Measurements from ENCODE around the gene YARS1. TPM values are rescaled to one million over a fixed set of nuclear protein-coding genes. Genes with fewer than 3 reads are reported as not detected.

The YARS1 gene
- polyA plus RNA-seq, 1 donor (not counting 4 experiments of a cell fraction or from before 2014, with no cell fraction given), result 68.4 TPM

GRCh38 chr1:32771561-32772280, 45.4 kb downstream of the YARS1 start:
- no peak for FAIRE-seq
- no peak for DNase-seq (ENCODE audit: low read depth, low spot score)
- Histone ChIP-seq H3K9me1 (ENCODE audit: control insufficient read depth, extremely low read depth, insufficient read depth, low read length) (no peaks in the 10 kb centered on the region), H3K36me3 (ENCODE audit: control insufficient read depth in 2 of 2, extremely low read depth in 1 of 2, insufficient read depth in 2 of 2, low read length in 2 of 2) (peaks cover 28 to 42% of the 10 kb centered on the region in 2 experiments), H3K9ac (ENCODE audit: control insufficient read depth, extremely low read depth, insufficient read depth, low read length) (no peak overlapping the region), H3K79me2 (ENCODE audit: control insufficient read depth, insufficient read depth, low read length) (peaks cover 10% of the 10 kb centered on the region), H3K4me2 (ENCODE audit: control insufficient read depth, extremely low read depth, insufficient read depth, low read depth, low read length) (no peak overlapping the region), H3K9me3 (ENCODE audit: control insufficient read depth, low read depth, low read length) (no peaks in the 10 kb centered on the region), H4K20me1 (ENCODE audit: control insufficient read depth, extremely low read depth, insufficient read depth, low read length) (peaks cover 10% of the 10 kb centered on the region), H2AFZ (ENCODE audit: control insufficient read depth, low read length) (no peak overlapping the region), H3K27ac (ENCODE audit: control insufficient read depth, insufficient read depth, low read length) (no peak overlapping the region), H3K4me3 (ENCODE audit: control insufficient read depth in 2 of 3, extremely low read depth in 1 of 3, insufficient read depth in 2 of 3, low read depth in 1 of 3, low read length in 3 of 3) (no peak overlapping the region), H3K4me1 (ENCODE audit: control insufficient read depth, extremely low read depth, insufficient read depth, low read length) (peaks cover 44% of the 10 kb centered on the region), H3K27me3 (ENCODE audit: control insufficient read depth, extremely low read depth, insufficient read depth, low read length) (no peaks in the 10 kb centered on the region)
- dilution Hi-C loops (cut with MboI; ENCODE audit: extremely low pct_ligation_motif_present, low sequenced_read_pairs), result no loop called here
- no peak for TF ChIP-seq EZH2 (IDR thresholded peaks at IDR 0.05; ENCODE audit: low read length)
- no peak for TF ChIP-seq CTCF (optimal IDR thresholded peaks at IDR 0.05 in 1 of 3, IDR thresholded peaks at IDR 0.05 in 1 of 3, conservative IDR thresholded peaks at IDR 0.05 in 1 of 3; ENCODE audit: extremely low read depth in 1 of 3, insufficient read depth in 2 of 3, low read length in 3 of 3)

DNA sequence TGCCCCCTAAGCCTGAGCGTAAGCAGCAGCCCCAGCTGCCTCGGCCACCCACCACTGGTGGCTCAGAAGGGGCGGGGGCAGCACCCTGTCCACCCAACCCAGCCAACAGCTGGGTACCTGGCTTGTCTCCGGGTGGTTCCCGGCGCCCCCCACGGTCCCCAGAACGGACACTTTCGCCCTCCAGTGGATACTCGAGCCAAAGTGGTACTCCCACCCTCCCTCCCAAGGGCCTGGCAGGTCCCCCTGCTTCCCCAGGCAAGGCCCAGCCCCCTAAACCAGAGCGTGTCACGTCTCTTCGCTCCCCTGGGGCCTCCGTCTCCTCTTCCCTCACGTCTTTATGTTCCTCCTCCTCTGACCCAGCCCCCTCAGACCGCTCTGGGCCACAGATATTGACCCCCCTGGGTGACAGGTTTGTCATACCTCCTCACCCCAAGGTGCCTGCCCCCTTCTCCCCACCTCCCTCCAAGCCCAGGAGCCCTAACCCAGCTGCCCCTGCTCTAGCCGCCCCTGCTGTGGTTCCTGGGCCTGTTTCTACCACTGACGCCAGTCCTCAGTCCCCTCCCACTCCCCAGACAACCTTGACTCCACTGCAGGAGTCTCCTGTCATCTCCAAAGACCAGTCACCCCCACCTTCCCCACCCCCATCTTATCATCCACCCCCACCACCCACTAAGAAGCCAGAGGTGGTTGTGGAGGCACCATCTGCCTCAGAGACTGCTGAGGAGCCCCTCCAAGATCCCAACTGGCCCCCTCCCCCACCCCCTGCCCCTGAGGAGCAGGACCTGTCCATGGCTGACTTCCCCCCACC, 46.2 kb downstream of the YARS1 start:
- peaks cover 17% of the 10 kb centered on the region for H3K79me2 ChIP-seq (ENCODE audit: control insufficient read depth, insufficient read depth, low read length)
- no peak overlapping the region for H3K27ac ChIP-seq (ENCODE audit: control insufficient read depth, insufficient read depth, low read length)
- no peaks in the 10 kb centered on the region for H3K27me3 ChIP-seq (ENCODE audit: control insufficient read depth, extremely low read depth, insufficient read depth, low read length)
- no peak for DNase-seq (ENCODE audit: low read depth, low spot score)
- FAIRE-seq, result no peak
- H3K4me1 ChIP-seq (ENCODE audit: control insufficient read depth, extremely low read depth, insufficient read depth, low read length), result peaks cover 51% of the 10 kb centered on the region
- no peaks in the 10 kb centered on the region for H3K9me3 ChIP-seq (ENCODE audit: control insufficient read depth, low read depth, low read length)
- H3K4me3 ChIP-seq (ENCODE audit: control insufficient read depth in 2 of 3, extremely low read depth in 1 of 3, insufficient read depth in 2 of 3, low read depth in 1 of 3, low read length in 3 of 3), result no peak overlapping the region
- dilution Hi-C loops (cut with MboI; ENCODE audit: extremely low pct_ligation_motif_present, low sequenced_read_pairs), result no loop called here
- H2AFZ ChIP-seq (ENCODE audit: control insufficient read depth, low read length), result no peak overlapping the region
- H4K20me1 ChIP-seq (ENCODE audit: control insufficient read depth, extremely low read depth, insufficient read depth, low read length), result peaks cover 10% of the 10 kb centered on the region
- no peaks in the 10 kb centered on the region for H3K9me1 ChIP-seq (ENCODE audit: control insufficient read depth, extremely low read depth, insufficient read depth, low read length)
- no peak overlapping the region for H3K4me2 ChIP-seq (ENCODE audit: control insufficient read depth, extremely low read depth, insufficient read depth, low read depth, low read length)
- TF ChIP-seq EZH2 (IDR thresholded peaks at IDR 0.05; ENCODE audit: low read length) (no peak), CTCF (optimal IDR thresholded peaks at IDR 0.05 in 1 of 3, IDR thresholded peaks at IDR 0.05 in 1 of 3, conservative IDR thresholded peaks at IDR 0.05 in 1 of 3; ENCODE audit: extremely low read depth in 1 of 3, insufficient read depth in 2 of 3, low read length in 3 of 3) (no peak)
- H3K36me3 ChIP-seq (ENCODE audit: control insufficient read depth in 2 of 2, extremely low read depth in 1 of 2, insufficient read depth in 2 of 2, low read length in 2 of 2), result peaks cover 28 to 42% of the 10 kb centered on the region in 2 experiments
- H3K9ac ChIP-seq (ENCODE audit: control insufficient read depth, extremely low read depth, insufficient read depth, low read length), result no peak overlapping the region
